Activated CD8-positive, alpha-beta T cell treated with anti-CD3 and anti-CD28 coated beads, Interleukin-2, amount 10 ng/mL, durations not matched to agents 7 days and 5 days (primary cell): ENCODE measurements around the gene UGGT2. TPM values are rescaled to one million over a fixed set of nuclear protein-coding genes. Genes with fewer than 3 reads are reported as not detected.

ENCODE experiments used
- ATAC-seq: fragments of 150-1000 bp; cut with Tn5 transposase; one replicate; pipeline ENCODE4 v1.10.0; 2021; ENCODE audit warnings: moderate library complexity
- CTCF ChIA-PET: fragments of 350-600 bp; sonication (Branson Sonifier 250); formaldehyde crosslinking; loops from one replicate; lab custom pipeline; 2021; ENCODE audit warnings: antibody characterized with exemption; lab: Charles Lee
- POLR2A ChIA-PET: fragments of 350-600 bp; sonication (Branson Sonifier 250); formaldehyde crosslinking; loops from one replicate; lab custom pipeline; 2021; ENCODE audit warnings: antibody characterized with exemption; lab: Charles Lee
- DNase-seq: peaks from one replicate; pipeline ENCODE4 v3.0.0-alpha.2; 2020
- H3K27ac Mint-ChIP-seq: one replicate; pipeline ENCODE4 v1.8.0; 2021; ENCODE audit warnings: mild to moderate bottlenecking, mixed read lengths
- H3K27me3 Mint-ChIP-seq: one replicate; pipeline ENCODE4 v1.8.0; 2021; ENCODE audit warnings: low read depth, mixed read lengths
- H3K36me3 Mint-ChIP-seq: one replicate; pipeline ENCODE4 v1.8.0; 2021; ENCODE audit warnings: low read depth, mixed read lengths
- H3K4me1 Mint-ChIP-seq: one replicate; pipeline ENCODE4 v1.8.0; 2021; ENCODE audit warnings: low read depth, mixed read lengths
- H3K4me3 Mint-ChIP-seq: one replicate; pipeline ENCODE4 v1.8.0; 2021; ENCODE audit warnings: mild to moderate bottlenecking, mixed read lengths
- H3K9me3 Mint-ChIP-seq: one replicate; pipeline ENCODE4 v1.8.0; 2022; ENCODE audit warnings: mixed read lengths; ENCODE audit not compliant: insufficient read depth
- total RNA-seq, 2 experiments: library from RNA; stranded (reverse); gene quantifications; one replicate each; pipeline ENCODE4 v1.2.3, GENCODE V29; 2021

The UGGT2 gene
- total RNA-seq: not detected

- Mint-ChIP-seq H3K4me1 (peaks cover 4% of the 10 kb centered on the region), H3K27ac (no peak within 1 kb of the TSS), H3K9me3 (no peaks in the 10 kb centered on the region), H3K36me3 (peaks cover 2% of the 10 kb centered on the region), H3K27me3 (peaks cover 19% of the 10 kb centered on the region), H3K4me3 (no peak within 1 kb of the TSS)
- ATAC-seq (no peak), DNase-seq (no peak)
- ChIA-PET CTCF (no interaction called here), POLR2A (no interaction called here)
Observed at GRCh38 chr13:96053003-96053703, at the start of gene UGGT2. Gene UGGT2 (minus strand): TSS chr13:96053401. CDS start chr13:96053312, 89 bp downstream.

GRCh38 chr13:96100457-96101220, 47.4 kb upstream of the UGGT2 start:
- CTCF ChIA-PET: no interaction called here
- H3K36me3 Mint-ChIP-seq: no peaks in the 10 kb centered on the region
- ATAC-seq: no peak

GRCh38 chr13:96093296-96094006, 40.2 kb upstream of the UGGT2 start:
- CTCF ChIA-PET: no interaction called here
- H3K27ac Mint-ChIP-seq: no peak overlapping the region
- peaks cover 36% of the 10 kb centered on the region for H3K27me3 Mint-ChIP-seq
- no peak overlapping the region for H3K4me3 Mint-ChIP-seq
- no peaks in the 10 kb centered on the region for H3K36me3 Mint-ChIP-seq
- no peaks in the 10 kb centered on the region for H3K9me3 Mint-ChIP-seq
- peaks cover 1% of the 10 kb centered on the region for H3K4me1 Mint-ChIP-seq
- ATAC-seq (no peak), DNase-seq (no peak)
- POLR2A ChIA-PET: no interaction called here

More at GRCh38 chr13:96100457-96101220, 47.4 kb upstream of the UGGT2 start:
- POLR2A ChIA-PET: no interaction called here
- no peak for DNase-seq
- Mint-ChIP-seq H3K4me1 (no peaks in the 10 kb centered on the region), H3K27ac (no peak overlapping the region), H3K9me3 (no peaks in the 10 kb centered on the region), H3K4me3 (no peak overlapping the region), H3K27me3 (no peaks in the 10 kb centered on the region)

GRCh38 chr13:96091164-96092117, 38.2 kb upstream of the UGGT2 start:
- no peak overlapping the region for H3K27ac Mint-ChIP-seq
- DNase-seq (no peak), ATAC-seq (no peak)
- H3K27me3 Mint-ChIP-seq: peaks cover 46% of the 10 kb centered on the region
- H3K36me3 Mint-ChIP-seq: no peaks in the 10 kb centered on the region
- H3K4me3 Mint-ChIP-seq: no peak overlapping the region
- H3K9me3 Mint-ChIP-seq: no peaks in the 10 kb centered on the region
- CTCF ChIA-PET: interaction anchor here (1.3 kb wide), 1 partner anchor 13 kb away, joined by 3 read pairs; no protein-coding TSS in a partner anchor
- POLR2A ChIA-PET: no interaction called here
- H3K4me1 Mint-ChIP-seq: peaks cover 1% of the 10 kb centered on the region

- no peak for DNase-seq
- Mint-ChIP-seq H3K4me1 (peaks cover 1% of the 10 kb centered on the region), H3K4me3 (no peak overlapping the region), H3K27ac (no peak overlapping the region), H3K36me3 (no peaks in the 10 kb centered on the region), H3K27me3 (peaks cover 46% of the 10 kb centered on the region), H3K9me3 (no peaks in the 10 kb centered on the region)
- ATAC-seq: peak; percentile 36
- ChIA-PET CTCF (no interaction called here), POLR2A (no interaction called here)
Observed at GRCh38 chr13:96090240-96091101, 37.3 kb upstream of the UGGT2 start.

GRCh38 chr13:96089749-96090239, 36.6 kb upstream of the UGGT2 start, which contains the start of gene HS6ST3:
Gene HS6ST3 (plus strand): TSS chr13:96090107.
- DNase-seq: no peak
- peak; percentile 49 for ATAC-seq
- Mint-ChIP-seq H3K27me3 (peaks cover 46% of the 10 kb centered on the region), H3K4me3 (no peak within 1 kb of the TSS), H3K9me3 (no peaks in the 10 kb centered on the region), H3K4me1 (peaks cover 1% of the 10 kb centered on the region), H3K36me3 (no peaks in the 10 kb centered on the region), H3K27ac (no peak within 1 kb of the TSS)
- CTCF ChIA-PET: no interaction called here
- POLR2A ChIA-PET: no interaction called here

GRCh38 chr13:96089139-96089538, 35.9 kb upstream of the UGGT2 start:
- peaks cover 1% of the 10 kb centered on the region for H3K4me1 Mint-ChIP-seq

GRCh38 chr13:96086736-96087135, 33.5 kb upstream of the UGGT2 start:
- Mint-ChIP-seq H3K9me3 (no peaks in the 10 kb centered on the region), H3K4me3 (no peak overlapping the region), H3K27me3 (peaks cover 31% of the 10 kb centered on the region), H3K4me1 (peaks cover 1% of the 10 kb centered on the region), H3K27ac (no peak overlapping the region), H3K36me3 (no peaks in the 10 kb centered on the region)
- no peak for ATAC-seq
- CTCF ChIA-PET: no interaction called here
- no peak for DNase-seq
- POLR2A ChIA-PET: no interaction called here

More at GRCh38 chr13:96089139-96089538, 35.9 kb upstream of the UGGT2 start:
- ChIA-PET CTCF (no interaction called here), POLR2A (no interaction called here)
- H3K9me3 Mint-ChIP-seq: no peaks in the 10 kb centered on the region
- DNase-seq (no peak), ATAC-seq (no peak)
- no peak overlapping the region for H3K4me3 Mint-ChIP-seq
- H3K27ac Mint-ChIP-seq: no peak overlapping the region
- peaks cover 44% of the 10 kb centered on the region for H3K27me3 Mint-ChIP-seq
- no peaks in the 10 kb centered on the region for H3K36me3 Mint-ChIP-seq

- Mint-ChIP-seq H3K4me1 (no peaks in the 10 kb centered on the region), H3K27ac (no peak overlapping the region), H3K36me3 (no peaks in the 10 kb centered on the region), H3K27me3 (peaks cover 6% of the 10 kb centered on the region), H3K9me3 (no peaks in the 10 kb centered on the region), H3K4me3 (no peak overlapping the region)
- ChIA-PET CTCF (no interaction called here), POLR2A (no interaction called here)
- ATAC-seq (no peak), DNase-seq (no peak)
Observed at GRCh38 chr13:96082640-96083039, 29.4 kb upstream of the UGGT2 start.

GRCh38 chr13:96081888-96082287, 28.7 kb upstream of the UGGT2 start:
- H3K36me3 Mint-ChIP-seq: no peaks in the 10 kb centered on the region

More at GRCh38 chr13:96081888-96082287, 28.7 kb upstream of the UGGT2 start:
- Mint-ChIP-seq H3K4me1 (no peaks in the 10 kb centered on the region), H3K4me3 (no peak overlapping the region), H3K27me3 (peaks cover under 1% of the 10 kb centered on the region), H3K27ac (no peak overlapping the region), H3K9me3 (no peaks in the 10 kb centered on the region)
- ChIA-PET POLR2A (no interaction called here), CTCF (no interaction called here)
- ATAC-seq: no peak
- DNase-seq: no peak
